MM.1S (cell line): Measurements from ENCODE around the gene LEO1.

Source experiments
- EZH2 ChIP-seq: fragments of 300-600 bp; sonication (generic); optimal IDR thresholded peaks from 2 replicates; pipeline ENCODE3; 2017; ENCODE audit warnings: low read depth, mild to moderate bottlenecking, antibody characterized with exemption, low read length, mixed read lengths
- TF ChIP-seq, protein P1 (sequence below): fragments of 300-600 bp; sonication (generic); IDR thresholded peaks from 2 replicates; pipeline ENCODE4 v1.5.1; 2016; ENCODE audit warnings: antibody characterized with exemption, low read length, mixed read lengths

DNA sequence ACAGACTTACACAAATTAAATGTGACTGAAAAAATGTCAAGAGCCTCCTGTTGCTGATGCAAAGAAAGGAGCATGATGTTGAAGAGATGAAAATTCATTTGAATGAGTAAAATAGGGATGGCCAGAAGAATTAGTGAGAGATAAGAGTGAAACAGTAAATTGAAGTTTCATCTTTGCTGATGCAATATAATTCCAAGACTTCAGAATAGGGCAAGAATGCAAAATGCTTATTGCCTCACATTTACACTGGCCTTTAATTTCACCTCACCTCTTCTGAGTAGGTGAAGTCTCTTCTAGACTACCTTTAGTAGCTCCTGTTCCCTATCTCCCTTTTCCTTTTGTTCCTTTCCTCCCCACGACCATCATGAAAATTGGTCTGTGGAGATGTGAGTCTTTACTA, 32.1 kb upstream of the LEO1 start:
- TF ChIP-seq, protein P1, sequence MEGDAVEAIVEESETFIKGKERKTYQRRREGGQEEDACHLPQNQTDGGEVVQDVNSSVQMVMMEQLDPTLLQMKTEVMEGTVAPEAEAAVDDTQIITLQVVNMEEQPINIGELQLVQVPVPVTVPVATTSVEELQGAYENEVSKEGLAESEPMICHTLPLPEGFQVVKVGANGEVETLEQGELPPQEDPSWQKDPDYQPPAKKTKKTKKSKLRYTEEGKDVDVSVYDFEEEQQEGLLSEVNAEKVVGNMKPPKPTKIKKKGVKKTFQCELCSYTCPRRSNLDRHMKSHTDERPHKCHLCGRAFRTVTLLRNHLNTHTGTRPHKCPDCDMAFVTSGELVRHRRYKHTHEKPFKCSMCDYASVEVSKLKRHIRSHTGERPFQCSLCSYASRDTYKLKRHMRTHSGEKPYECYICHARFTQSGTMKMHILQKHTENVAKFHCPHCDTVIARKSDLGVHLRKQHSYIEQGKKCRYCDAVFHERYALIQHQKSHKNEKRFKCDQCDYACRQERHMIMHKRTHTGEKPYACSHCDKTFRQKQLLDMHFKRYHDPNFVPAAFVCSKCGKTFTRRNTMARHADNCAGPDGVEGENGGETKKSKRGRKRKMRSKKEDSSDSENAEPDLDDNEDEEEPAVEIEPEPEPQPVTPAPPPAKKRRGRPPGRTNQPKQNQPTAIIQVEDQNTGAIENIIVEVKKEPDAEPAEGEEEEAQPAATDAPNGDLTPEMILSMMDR = no peak
- TF ChIP-seq EZH2 = no peak
